ENCODE measurements around the gene ODAD3. TPM values are rescaled to one million over a fixed set of nuclear protein-coding genes. Genes with fewer than 3 reads are reported as not detected.
A peak's percentile ranks its signal among the peaks of the same experiment; 100 is the strongest.

ODAD3 gene
- total and polyA plus RNA-seq, 2 of the 13 experiments (the other 11 are each of a cell fraction or from before 2014, with no cell fraction given): 0.04 to 0.08 TPM

- TF ChIP-seq ZBTB40 (IDR thresholded peaks at IDR 0.05) (no peak), ZBTB40 (CRISPR knock-in tag; IDR thresholded peaks at IDR 0.05) (peak; percentile 61; the same call in 1 of the 2 replicates), ZNF441 (CRISPR knock-in tag; IDR thresholded peaks at IDR 0.05; ENCODE audit: borderline replicate concordance) (peak; percentile 86; the same call in 1 of the 2 replicates), ERF (CRISPR knock-in tag; IDR thresholded peaks at IDR 0.05) (peak; percentile 63; the same call in 1 of the 2 replicates), ZNF230 (CRISPR knock-in tag; IDR thresholded peaks at IDR 0.05) (peak; percentile 15; the same call in 1 of the 2 replicates), NFYC (CRISPR knock-in tag; IDR thresholded peaks at IDR 0.05) (peak; percentile 88), MED1 (CRISPR knock-in tag; IDR thresholded peaks at IDR 0.05) (peak; percentile 52; the same call in 1 of the 2 replicates), ZNF232 (CRISPR knock-in tag; IDR thresholded peaks at IDR 0.05; ENCODE audit: borderline replicate concordance) (peak; percentile 50; the same call in 1 of the 2 replicates), MXD4 (CRISPR knock-in tag; IDR thresholded peaks at IDR 0.05) (peak; percentile 81; the same call in 1 of the 2 replicates), ZBTB25 (CRISPR knock-in tag; IDR thresholded peaks at IDR 0.05) (peak; percentile 67; the same call in 1 of the 2 replicates), JDP2 (CRISPR knock-in tag; IDR thresholded peaks at IDR 0.05; ENCODE audit: borderline replicate concordance) (no peak), ZNF782 (CRISPR knock-in tag; IDR thresholded peaks at IDR 0.05; ENCODE audit: borderline replicate concordance) (peak; percentile 95; the same call in 1 of the 2 replicates), ZNF878 (CRISPR knock-in tag; IDR thresholded peaks at IDR 0.05) (no peak), MYPOP (CRISPR knock-in tag; IDR thresholded peaks at IDR 0.05) (peak; percentile 76), SALL2 (CRISPR knock-in tag; IDR thresholded peaks at IDR 0.05) (peak; percentile 83; the same call in 1 of the 2 replicates), SNAI1 (CRISPR knock-in tag; IDR thresholded peaks at IDR 0.05; ENCODE audit: borderline replicate concordance) (no peak), ZNF619 (CRISPR knock-in tag; IDR thresholded peaks at IDR 0.05) (no peak), ZSCAN25 (CRISPR knock-in tag; IDR thresholded peaks at IDR 0.05) (peak; percentile 71; the same call in 1 of the 2 replicates)
These were observed 60.3 kb downstream of the ODAD3 start, which contains the start of gene SWSAP1 (continued) for GRCh38 chr19:11374433-11375142.
